Activated CD4-positive, alpha-beta T cell treated with anti-CD3 and anti-CD28 coated beads, Interleukin-2, amount 10 ng/mL, durations not matched to agents 7 days and 5 days (primary cell): ENCODE data around the gene PSD. TPM values are rescaled to one million over a fixed set of nuclear protein-coding genes. Genes with fewer than 3 reads are reported as not detected.

Source experiments
- CTCF ChIA-PET: fragments of 350-600 bp; sonication (Branson Sonifier 250); formaldehyde crosslinking; loops from one replicate; lab custom pipeline; 2021; ENCODE audit warnings: antibody characterized with exemption; lab: Charles Lee
- POLR2A ChIA-PET: fragments of 350-600 bp; sonication (Branson Sonifier 250); formaldehyde crosslinking; loops from one replicate; lab custom pipeline; 2021; ENCODE audit warnings: antibody characterized with exemption; lab: Charles Lee
- DNase-seq: peaks from one replicate; pipeline ENCODE4 v3.0.0-alpha.2; 2020
- H3K27ac Mint-ChIP-seq: one replicate; pipeline ENCODE4 v1.8.0; 2021; ENCODE audit warnings: mild to moderate bottlenecking, moderate library complexity, mixed read lengths
- H3K27me3 Mint-ChIP-seq: one replicate; pipeline ENCODE4 v1.8.0; 2021; ENCODE audit warnings: mixed read lengths
- H3K36me3 Mint-ChIP-seq: one replicate; pipeline ENCODE4 v1.8.0; 2021; ENCODE audit warnings: low read depth, mixed read lengths
- H3K4me1 Mint-ChIP-seq: one replicate; pipeline ENCODE4 v1.8.0; 2021; ENCODE audit warnings: mixed read lengths
- H3K4me3 Mint-ChIP-seq: one replicate; pipeline ENCODE4 v1.8.0; 2021; ENCODE audit warnings: mild to moderate bottlenecking, moderate library complexity, mixed read lengths
- H3K9me3 Mint-ChIP-seq: one replicate; pipeline ENCODE4 v1.8.0; 2021; ENCODE audit warnings: mixed read lengths
- total RNA-seq, 2 experiments: library from RNA; stranded (reverse); gene quantifications; one replicate each; pipeline ENCODE4 v1.2.3, GENCODE V29; 2021

Gene PSD
- total RNA-seq, 2 experiments from 2014 or later = 1.4 to 1.6 TPM

DNA sequence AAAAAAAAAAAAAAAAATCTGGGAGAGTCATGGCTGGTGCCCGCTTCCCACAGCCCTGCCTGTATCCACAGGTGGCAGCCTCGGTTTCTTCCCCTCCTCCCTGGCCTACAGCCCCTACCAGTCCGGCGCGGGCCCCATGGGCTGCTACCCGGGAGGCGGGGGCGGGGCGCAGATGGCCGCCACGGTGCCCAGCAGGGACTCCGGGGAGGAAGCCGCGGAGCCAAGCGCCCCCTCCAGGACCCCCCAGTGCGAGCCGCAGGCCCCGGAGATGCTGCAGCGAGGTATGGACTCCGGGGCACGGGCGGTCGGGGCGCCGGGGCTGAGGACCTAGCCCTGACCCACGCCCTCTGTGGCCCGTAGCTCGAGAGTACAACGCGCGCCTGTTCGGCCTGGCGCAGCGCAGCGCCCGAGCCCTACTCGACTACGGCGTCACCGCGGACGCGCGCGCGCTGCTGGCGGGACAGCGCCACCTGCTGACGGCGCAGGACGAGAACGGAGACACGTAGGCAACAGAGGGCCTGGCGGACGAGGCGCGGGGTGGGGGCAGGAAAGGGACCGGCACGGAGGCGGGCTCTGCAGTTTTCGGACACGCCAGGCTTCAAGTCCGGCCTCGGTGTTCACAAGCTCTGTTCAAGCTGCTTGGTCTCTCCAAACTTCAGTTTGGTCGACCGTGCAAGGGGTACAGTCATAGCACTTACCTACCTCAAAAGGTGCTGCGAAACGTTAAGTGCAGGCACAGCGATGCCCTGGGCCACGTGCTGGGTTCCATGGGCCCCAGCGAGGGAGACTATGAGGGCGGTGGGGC, 19.2 kb downstream of the PSD start:
- CTCF ChIA-PET = interaction anchor here (0.6 to 9.2 kb wide), 53 partner anchors 7 to 1839 kb away, joined by 3 to 118 read pairs (median 4); partner anchors contain the start of genes CUEDC2, FBXL15, NOLC1 and PITX3

DNA sequence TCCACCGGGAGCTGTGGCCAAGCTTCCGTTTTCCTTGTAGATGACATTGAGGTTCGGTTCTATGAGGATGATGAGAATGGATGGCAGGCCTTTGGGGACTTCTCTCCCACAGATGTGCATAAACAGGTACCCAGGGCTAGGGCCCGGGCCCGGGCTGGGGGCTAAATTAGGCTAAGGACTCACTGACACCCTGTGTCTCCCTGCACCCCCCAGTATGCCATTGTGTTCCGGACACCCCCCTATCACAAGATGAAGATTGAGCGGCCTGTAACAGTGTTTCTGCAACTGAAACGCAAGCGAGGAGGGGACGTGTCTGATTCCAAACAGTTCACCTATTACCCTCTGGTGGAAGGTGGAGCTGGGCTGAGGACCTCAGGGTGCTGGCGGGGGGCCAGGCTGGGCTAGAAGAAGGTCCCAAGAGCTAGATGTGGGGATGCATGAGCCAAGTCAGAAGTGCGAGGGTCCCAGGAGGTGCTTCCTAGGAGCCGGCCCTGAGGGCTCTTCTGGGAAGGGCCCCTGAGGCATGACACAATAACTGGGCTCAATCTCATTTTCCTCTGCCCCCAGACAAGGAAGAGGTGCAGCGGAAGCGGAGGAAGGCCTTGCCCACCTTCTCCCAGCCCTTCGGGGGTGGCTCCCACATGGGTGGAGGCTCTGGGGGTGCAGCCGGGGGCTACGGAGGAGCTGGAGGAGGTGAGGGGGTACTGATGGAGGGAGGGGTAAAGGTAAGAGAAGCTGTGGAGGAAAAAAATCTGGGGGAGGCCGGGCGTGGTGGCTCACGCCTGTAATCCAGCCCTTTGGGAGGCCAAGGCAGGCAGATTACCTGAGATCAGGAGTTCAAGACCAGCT, 20.2 kb downstream of the PSD start:
- ChIA-PET POLR2A (interaction anchor here (1.0 kb wide), 1 partner anchor 153 kb away, joined by 3 read pairs; the partner anchor contains the start of gene GBF1), CTCF (interaction anchor here (0.6 to 9.2 kb wide), 34 partner anchors 8 to 1838 kb away, joined by 3 to 118 read pairs (median 5); partner anchors contain the start of genes CUEDC2, ELOVL3, FBXL15 and PITX3)
- no peak for DNase-seq
- Mint-ChIP-seq H3K27me3 (no peaks in the 10 kb centered on the region), H3K27ac (peak overlapping the region; percentile 68), H3K9me3 (no peaks in the 10 kb centered on the region), H3K4me3 (peak overlapping the region; percentile 53), H3K36me3 (peaks cover 32% of the 10 kb centered on the region), H3K4me1 (peaks cover 47% of the 10 kb centered on the region)

More for the DNA sequence above, 19.2 kb downstream of the PSD start:
- POLR2A ChIA-PET = no interaction called here
- H3K27ac Mint-ChIP-seq = peak overlapping the region; percentile 76
- DNase-seq = peak; percentile 88
- H3K9me3 Mint-ChIP-seq = no peaks in the 10 kb centered on the region
- H3K27me3 Mint-ChIP-seq = no peaks in the 10 kb centered on the region
- H3K4me3 Mint-ChIP-seq = peak overlapping the region; percentile 62
- H3K36me3 Mint-ChIP-seq = peaks cover 32% of the 10 kb centered on the region
- peaks cover 43% of the 10 kb centered on the region for H3K4me1 Mint-ChIP-seq

DNA sequence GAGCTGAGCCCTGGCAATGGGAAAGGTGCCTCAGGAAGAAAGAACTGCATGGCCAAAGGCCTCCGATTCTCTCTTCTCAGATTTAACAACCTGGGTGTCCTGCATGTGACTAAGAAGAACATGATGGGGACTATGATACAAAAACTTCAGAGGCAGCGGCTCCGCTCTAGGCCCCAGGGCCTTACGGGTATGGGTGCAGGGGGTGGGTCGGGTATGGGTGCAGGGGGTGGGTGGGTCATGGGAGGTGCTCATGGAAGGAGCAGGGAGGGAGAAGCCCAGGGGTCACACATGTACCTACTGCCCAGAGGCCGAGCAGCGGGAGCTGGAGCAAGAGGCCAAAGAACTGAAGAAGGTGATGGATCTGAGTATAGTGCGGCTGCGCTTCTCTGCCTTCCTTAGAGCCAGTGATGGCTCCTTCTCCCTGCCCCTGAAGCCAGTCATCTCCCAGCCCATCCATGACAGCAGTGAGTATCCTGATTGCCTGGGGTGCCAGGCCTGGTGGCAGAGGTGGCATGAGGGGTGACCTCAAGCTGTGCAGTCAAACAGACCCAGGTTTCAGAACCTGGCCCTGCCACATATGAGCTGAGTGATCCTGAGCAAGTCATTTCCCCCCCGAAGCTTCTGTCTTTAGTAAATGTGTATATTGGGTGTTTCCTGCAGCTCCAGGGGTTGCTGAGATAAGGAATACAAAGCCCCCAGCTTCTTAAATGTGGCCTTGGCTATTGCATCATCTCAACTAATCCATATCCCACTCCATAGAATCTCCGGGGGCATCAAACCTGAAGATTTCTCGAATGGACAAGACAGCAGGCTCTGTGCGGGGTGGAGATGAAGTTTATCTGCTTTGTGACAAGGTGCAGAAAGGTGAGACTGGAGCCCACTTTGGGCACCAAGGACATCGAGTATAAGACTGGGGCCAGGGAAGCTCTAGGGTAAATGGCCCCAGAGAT, 21.1 kb downstream of the PSD start:
- Mint-ChIP-seq H3K27me3 (no peaks in the 10 kb centered on the region), H3K4me1 (peaks cover 54% of the 10 kb centered on the region), H3K27ac (peak overlapping the region; percentile 71), H3K4me3 (peak overlapping the region; percentile 92), H3K36me3 (peaks cover 32% of the 10 kb centered on the region), H3K9me3 (no peaks in the 10 kb centered on the region)
- POLR2A ChIA-PET = interaction anchor here (1.0 kb wide), 1 partner anchor 152 kb away, joined by 3 read pairs; the partner anchor contains the start of gene GBF1
- CTCF ChIA-PET = interaction anchor here (0.6 to 9.2 kb wide), 15 partner anchors 9 to 266 kb away, joined by 3 to 118 read pairs (median 4); partner anchors contain the start of genes ELOVL3, FBXL15 and PPRC1
- no peak for DNase-seq

GRCh38 chr10:102396730-102397151, 21.8 kb downstream of the PSD start:
- DNase-seq = no peak
- CTCF ChIA-PET = interaction anchor here (1.2 to 9.2 kb wide), 7 partner anchors 9 to 170 kb away, joined by 3 to 118 read pairs (median 19); partner anchors contain the start of gene ELOVL3
- peaks cover 32% of the 10 kb centered on the region for H3K36me3 Mint-ChIP-seq
- peak overlapping the region; percentile 92 for H3K4me3 Mint-ChIP-seq
- POLR2A ChIA-PET = no interaction called here
- H3K4me1 Mint-ChIP-seq = peaks cover 54% of the 10 kb centered on the region
- no peaks in the 10 kb centered on the region for H3K27me3 Mint-ChIP-seq
- H3K27ac Mint-ChIP-seq = peak overlapping the region; percentile 71
- H3K9me3 Mint-ChIP-seq = no peaks in the 10 kb centered on the region

GRCh38 chr10:102396317-102396650, 22.3 kb downstream of the PSD start:
- H3K36me3 Mint-ChIP-seq = peaks cover 29% of the 10 kb centered on the region
- ChIA-PET CTCF (interaction anchor here (1.2 to 9.2 kb wide), 7 partner anchors 10 to 170 kb away, joined by 3 to 118 read pairs (median 19); partner anchors contain the start of gene ELOVL3), POLR2A (no interaction called here)
- H3K9me3 Mint-ChIP-seq = no peaks in the 10 kb centered on the region
- H3K4me1 Mint-ChIP-seq = peaks cover 54% of the 10 kb centered on the region
- H3K4me3 Mint-ChIP-seq = peak overlapping the region; percentile 92
- H3K27ac Mint-ChIP-seq = peak overlapping the region; percentile 96
- H3K27me3 Mint-ChIP-seq = no peaks in the 10 kb centered on the region
- no peak for DNase-seq

- peak within 1 kb of the TSS; percentile 92 for H3K4me3 Mint-ChIP-seq
- DNase-seq = peak; percentile 89
- H3K27ac Mint-ChIP-seq = peak within 1 kb of the TSS; percentile 96
- no peaks in the 10 kb centered on the region for H3K9me3 Mint-ChIP-seq
- H3K4me1 Mint-ChIP-seq = peaks cover 54% of the 10 kb centered on the region
- H3K27me3 Mint-ChIP-seq = no peaks in the 10 kb centered on the region
- peaks cover 28% of the 10 kb centered on the region for H3K36me3 Mint-ChIP-seq
- ChIA-PET CTCF (interaction anchor here (0.7 to 9.2 kb wide), 15 partner anchors 7 to 245 kb away, joined by 3 to 118 read pairs (median 11); partner anchors contain the start of genes CUEDC2, ELOVL3 and FBXL15), POLR2A (interaction anchor here (0.6 kb wide), 1 partner anchor 55 kb away, joined by 3 read pairs; no protein-coding TSS in a partner anchor)
Observed at GRCh38 chr10:102395400-102396316, 22.9 kb downstream of the PSD start, which contains the start of gene NFKB2. NFKB2 (plus strand) TSS chr10:102395705; CDS start chr10:102395960, 255 bp downstream.

- peak; percentile 51 for DNase-seq
- ChIA-PET CTCF (interaction anchor here (0.7 to 9.2 kb wide), 19 partner anchors 8 to 244 kb away, joined by 3 to 118 read pairs (median 11); partner anchors contain the start of genes ACTR1A, CUEDC2, ELOVL3 and FBXL15), POLR2A (interaction anchor here (0.6 kb wide), 1 partner anchor 1097 kb away, joined by 5 read pairs; no protein-coding TSS in a partner anchor)
- no peaks in the 10 kb centered on the region for H3K27me3 Mint-ChIP-seq
- peaks cover 23% of the 10 kb centered on the region for H3K36me3 Mint-ChIP-seq
- peak overlapping the region; percentile 92 for H3K4me3 Mint-ChIP-seq
- H3K9me3 Mint-ChIP-seq = no peaks in the 10 kb centered on the region
- peaks cover 51% of the 10 kb centered on the region for H3K4me1 Mint-ChIP-seq
- H3K27ac Mint-ChIP-seq = peak overlapping the region; percentile 96
Observed at GRCh38 chr10:102394801-102395399, 23.7 kb downstream of the PSD start.

- CTCF ChIA-PET = interaction anchor here (0.7 to 9.2 kb wide), 29 partner anchors 9 to 257 kb away, joined by 3 to 118 read pairs (median 7); partner anchors contain the start of genes ACTR1A, C10orf95, CUEDC2 and ELOVL3
- Mint-ChIP-seq H3K4me1 (peaks cover 45% of the 10 kb centered on the region), H3K27me3 (no peaks in the 10 kb centered on the region), H3K4me3 (peak overlapping the region; percentile 92), H3K9me3 (no peaks in the 10 kb centered on the region), H3K36me3 (peaks cover 18% of the 10 kb centered on the region), H3K27ac (peak overlapping the region; percentile 96)
- DNase-seq = peak; percentile 98
- POLR2A ChIA-PET = interaction anchor here (0.6 kb wide), 2 partner anchors 63 to 1098 kb away, joined by 3 to 5 read pairs; no protein-coding TSS in a partner anchor
Observed at GRCh38 chr10:102394079-102394800, 24.3 kb downstream of the PSD start.

- Mint-ChIP-seq H3K4me3 (peak overlapping the region; percentile 92), H3K27me3 (no peaks in the 10 kb centered on the region), H3K9me3 (no peaks in the 10 kb centered on the region), H3K4me1 (peaks cover 41% of the 10 kb centered on the region), H3K36me3 (peaks cover 17% of the 10 kb centered on the region), H3K27ac (peak overlapping the region; percentile 96)
- CTCF ChIA-PET = interaction anchor here (0.6 to 9.2 kb wide), 32 partner anchors 9 to 975 kb away, joined by 3 to 118 read pairs (median 6); partner anchors contain the start of genes ACTR1A, C10orf95, CUEDC2 and ELOVL3
- POLR2A ChIA-PET = interaction anchor here (0.6 kb wide), 1 partner anchor 64 kb away, joined by 3 read pairs; no protein-coding TSS in a partner anchor
- DNase-seq = no peak
Observed at GRCh38 chr10:102393411-102394078, 25.0 kb downstream of the PSD start.
